Measurements from ENCODE around the gene CRHR1.

DNA sequence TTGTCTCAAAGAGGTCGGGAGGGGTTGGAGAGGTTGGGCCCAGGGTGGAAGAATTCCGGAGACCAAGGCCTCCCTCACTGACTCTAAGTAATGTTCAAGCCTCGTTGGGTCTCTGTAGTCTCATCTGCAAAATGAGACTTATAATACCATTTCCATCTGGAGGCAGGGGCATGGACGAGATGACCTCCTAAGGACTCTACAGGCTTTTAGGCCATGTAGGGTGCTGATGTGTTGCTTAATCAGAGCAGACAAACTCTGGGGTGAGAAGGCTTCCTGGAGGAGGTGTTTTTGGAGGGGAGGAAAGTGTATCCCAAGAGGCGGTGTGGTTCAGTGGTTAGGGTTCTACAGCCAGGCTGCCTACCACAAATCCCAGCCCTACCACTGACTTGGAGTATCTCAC is 63.6 kb downstream of the CRHR1 start:
- TF ChIP-seq FOXM1 (IDR thresholded peaks at IDR 0.05; ENCODE audit: borderline replicate concordance, low read depth) (no peak), TAF1 (IDR thresholded peaks at IDR 0.05; ENCODE audit: low read depth) (no peak), NFIC (IDR thresholded peaks at IDR 0.05) (no peak)

All from Ishikawa (cell line).